K562 (cell line): ENCODE measurements around the gene SULT1A1.

Experiments
- CEBPG ChIP-seq, 3 experiments: fragments of 200-800 bp in 1 of 3; sonication (Bioruptor generic) in 1 of 3; sonication (generic) in 1 of 3; formaldehyde crosslinking in 1 of 3; IDR thresholded peaks in 2 of 3; conservative IDR thresholded peaks in 1 of 3; 2 replicates each; pipeline versions ENCODE4 v1.6.1 to v1.8.0; 2016 to 2022; ENCODE audit warnings: missing compliant biosample characterization in 2 of 3, missing genetic modification characterization in 2 of 3, mild to moderate bottlenecking in 1 of 3, missing genetic modification reagents in 1 of 3
- FOS ChIP-seq: IDR thresholded peaks from 3 replicates; pipeline ENCODE4 v1.6.1; 2011; ENCODE audit not compliant: insufficient read length; ENCODE audit errors: extremely low read depth
- NCOA2 ChIP-seq, 2 experiments: fragments of 450-650 bp; IDR thresholded peaks; 2 replicates each; pipeline ENCODE4 v1.6.1; 2018; ENCODE audit warnings: mild to moderate bottlenecking in 2 of 2, moderate library complexity in 1 of 2; ENCODE audit not compliant: partially characterized antibody in 2 of 2
- PRPF4 ChIP-seq: fragments of 200-400 bp; formaldehyde crosslinking; IDR thresholded peaks from one replicate; pipeline ENCODE4 v1.6.1; 2017; ENCODE audit warnings: low read length, low read depth, mild to moderate bottlenecking; ENCODE audit not compliant: insufficient read depth, poor library complexity, severe bottlenecking
- SETDB1 ChIP-seq: IDR thresholded peaks from one replicate; pipeline ENCODE4 v1.6.1; 2012; ENCODE audit warnings: low read length, control low read depth, inconsistent platforms
- SIX5 ChIP-seq, 2 experiments: IDR thresholded peaks; 2 replicates each; pipeline ENCODE4 v1.6.1; 2011; ENCODE audit warnings: low read length in 2 of 2, borderline replicate concordance in 1 of 2, low read depth in 1 of 2, mild to moderate bottlenecking in 1 of 2, moderate library complexity in 1 of 2; ENCODE audit not compliant: insufficient read depth in 1 of 2
- ZNF384 ChIP-seq: IDR thresholded peaks from 2 replicates; pipeline ENCODE4 v1.6.1; 2012; ENCODE audit warnings: low read depth, low read length, improper control_type of control experiment
- ZNF561 ChIP-seq: fragments of 450-650 bp; formaldehyde crosslinking; conservative IDR thresholded peaks from 2 replicates; pipeline ENCODE4 v1.4.0; 2020; ENCODE audit warnings: mild to moderate bottlenecking, moderate library complexity
- TF ChIP-seq, protein P1 (sequence below), 2 experiments: fragments of 450-650 bp in 1 of 2; sonication (generic) in 1 of 2; formaldehyde crosslinking; conservative IDR thresholded peaks; 2 replicates each; pipeline versions ENCODE4 v1.4.0 to v1.8.1; 2020 to 2022; ENCODE audit warnings: mild to moderate bottlenecking in 1 of 2, missing genetic modification reagents in 1 of 2
- TF ChIP-seq, protein P2 (sequence below), 3 experiments: IDR thresholded peaks in 2 of 3; conservative IDR thresholded peaks in 1 of 3; 2 replicates each; pipeline ENCODE4 v1.5.1; 2011 to 2012; ENCODE audit warnings: low read length in 3 of 3, mild to moderate bottlenecking in 3 of 3, control low read depth in 2 of 3, improper control_type of control experiment in 1 of 3, inconsistent platforms in 1 of 3, low read depth in 1 of 3, mixed read lengths in 1 of 3, moderate library complexity in 1 of 3; ENCODE audit not compliant: insufficient read depth in 2 of 3

DNA sequence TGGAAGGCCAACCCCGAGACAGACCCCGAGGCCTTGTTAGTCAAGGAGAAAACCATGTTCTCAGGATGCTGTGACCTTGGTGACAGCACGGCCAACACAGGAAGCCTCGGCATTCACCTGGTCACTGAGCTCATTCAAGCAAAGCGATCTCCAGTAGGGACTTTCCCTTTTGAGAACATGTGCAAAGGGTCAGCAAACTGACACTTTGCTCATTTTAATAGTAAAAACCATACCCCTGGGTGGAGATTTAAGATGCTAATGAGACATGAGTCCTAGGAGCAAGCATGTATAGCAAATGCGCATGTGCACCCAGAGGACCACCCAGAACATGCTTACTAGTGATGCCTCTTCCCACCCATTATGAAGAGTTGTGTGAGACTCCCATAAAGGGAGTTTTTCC lies 7.3 kb downstream of the SULT1A1 start:
- TF ChIP-seq ZNF384 (no peak), NCOA2 (IDR thresholded peaks at IDR 0.05; ENCODE audit: partially characterized antibody in 2 of 2) (no peak), SETDB1 (no peak), SIX5 (IDR thresholded peaks at IDR 0.05; ENCODE audit: borderline replicate concordance in 1 of 2, insufficient read depth in 1 of 2, low read depth in 1 of 2, low read length in 2 of 2) (no peak), FOS (no peak), CEBPG (CRISPR knock-in tag; IDR thresholded peaks at IDR 0.05) (no peak), CEBPG (tag; conservative IDR thresholded peaks at IDR 0.05 in 1 of 2, IDR thresholded peaks at IDR 0.05 in 1 of 2) (no peak), PRPF4 (no peak), ZNF561 (CRISPR knock-in tag) (no peak)
- TF ChIP-seq, protein P1, sequence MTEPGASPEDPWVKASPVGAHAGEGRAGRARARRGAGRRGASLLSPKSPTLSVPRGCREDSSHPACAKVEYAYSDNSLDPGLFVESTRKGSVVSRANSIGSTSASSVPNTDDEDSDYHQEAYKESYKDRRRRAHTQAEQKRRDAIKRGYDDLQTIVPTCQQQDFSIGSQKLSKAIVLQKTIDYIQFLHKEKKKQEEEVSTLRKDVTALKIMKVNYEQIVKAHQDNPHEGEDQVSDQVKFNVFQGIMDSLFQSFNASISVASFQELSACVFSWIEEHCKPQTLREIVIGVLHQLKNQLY (CRISPR knock-in tag; conservative IDR thresholded peaks at IDR 0.05): no peak
- TF ChIP-seq, protein P2, sequence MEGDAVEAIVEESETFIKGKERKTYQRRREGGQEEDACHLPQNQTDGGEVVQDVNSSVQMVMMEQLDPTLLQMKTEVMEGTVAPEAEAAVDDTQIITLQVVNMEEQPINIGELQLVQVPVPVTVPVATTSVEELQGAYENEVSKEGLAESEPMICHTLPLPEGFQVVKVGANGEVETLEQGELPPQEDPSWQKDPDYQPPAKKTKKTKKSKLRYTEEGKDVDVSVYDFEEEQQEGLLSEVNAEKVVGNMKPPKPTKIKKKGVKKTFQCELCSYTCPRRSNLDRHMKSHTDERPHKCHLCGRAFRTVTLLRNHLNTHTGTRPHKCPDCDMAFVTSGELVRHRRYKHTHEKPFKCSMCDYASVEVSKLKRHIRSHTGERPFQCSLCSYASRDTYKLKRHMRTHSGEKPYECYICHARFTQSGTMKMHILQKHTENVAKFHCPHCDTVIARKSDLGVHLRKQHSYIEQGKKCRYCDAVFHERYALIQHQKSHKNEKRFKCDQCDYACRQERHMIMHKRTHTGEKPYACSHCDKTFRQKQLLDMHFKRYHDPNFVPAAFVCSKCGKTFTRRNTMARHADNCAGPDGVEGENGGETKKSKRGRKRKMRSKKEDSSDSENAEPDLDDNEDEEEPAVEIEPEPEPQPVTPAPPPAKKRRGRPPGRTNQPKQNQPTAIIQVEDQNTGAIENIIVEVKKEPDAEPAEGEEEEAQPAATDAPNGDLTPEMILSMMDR (IDR thresholded peaks at IDR 0.05 in 2 of 3, conservative IDR thresholded peaks at IDR 0.05 in 1 of 3; ENCODE audit: insufficient read depth in 2 of 3, low read depth in 1 of 3, low read length in 3 of 3): no peak
